Endothelial cell of umbilical vein (primary cell): Measurements from ENCODE around the gene UGT2A2. TPM values are rescaled to one million over a fixed set of nuclear protein-coding genes. Genes with fewer than 3 reads are reported as not detected.

Experiments
- BruUV-seq: library from RNA; stranded (reverse); fragments of 400-500 nt; replicated peaks from 2 replicates; lab custom pipeline; 2021; lab: Mats Ljungman, UMichigan
- CTCF ChIA-PET: fragments of 300-600, 350-600 bp; sonication (Branson Sonifier 250); formaldehyde crosslinking; loops from one replicate; lab custom pipeline; 2021; ENCODE audit warnings: antibody characterized with exemption, inconsistent platforms; lab: Charles Lee
- POLR2A ChIA-PET: fragments of 300-600, 350-600 bp; sonication (Branson Sonifier 250); formaldehyde crosslinking; loops from one replicate; lab custom pipeline; 2021; ENCODE audit warnings: antibody characterized with exemption, inconsistent platforms; lab: Charles Lee
- DNase-seq: peaks from one replicate; pipeline ENCODE4 v3.0.0-alpha.2; 2011; ENCODE audit warnings: low read depth, low spot score
- FAIRE-seq: peaks from 2 replicates; lab custom pipeline; 2011; peaks lifted over from hg19 to GRCh38; lab: Jason Lieb, UNC
- H2AFZ ChIP-seq: 2 replicates; pipeline ENCODE4 v1.6.0; 2012; ENCODE audit warnings: low read depth, low read length, control low read depth, inconsistent platforms
- H3K27ac ChIP-seq: 2 replicates; pipeline ENCODE4 v1.5.1; 2011; ENCODE audit warnings: low read depth, mild to moderate bottlenecking, control low read depth, low read length, moderate library complexity; ENCODE audit not compliant: insufficient read depth
- H3K27me3 ChIP-seq, 2 experiments: 2 replicates each; pipeline versions ENCODE4 v1.6.0 to v1.6.1; 2011; ENCODE audit warnings: low read length in 2 of 2, mixed read lengths in 1 of 2; ENCODE audit not compliant: control insufficient read depth in 2 of 2, insufficient read depth in 2 of 2
- H3K36me3 ChIP-seq, 2 experiments: 2 replicates in 1 of 2; 3 replicates in 1 of 2; pipeline ENCODE4 v1.5.1; 2011; ENCODE audit warnings: low read length in 2 of 2, mild to moderate bottlenecking in 1 of 2, moderate library complexity in 1 of 2; ENCODE audit not compliant: control insufficient read depth in 2 of 2, insufficient read depth in 2 of 2; ENCODE audit errors: extremely low read depth in 1 of 2
- H3K4me1 ChIP-seq: 3 replicates; pipeline ENCODE4 v1.5.1; 2011; ENCODE audit warnings: mild to moderate bottlenecking, low read length; ENCODE audit not compliant: control insufficient read depth, insufficient read depth; ENCODE audit errors: extremely low read depth
- H3K4me2 ChIP-seq: 2 replicates; pipeline ENCODE4 v1.6.1; 2011; ENCODE audit warnings: low read length, control low read depth, mixed read lengths; ENCODE audit not compliant: insufficient read depth
- H3K4me3 ChIP-seq, 3 experiments: fragments of 200-600 bp in 1 of 3; sonication (generic), shearing (Covaris generic) in 1 of 3; replicated peaks in 1 of 3; 2 replicates each; pipeline ENCODE4 v1.5.1; 2011 to 2016; ENCODE audit warnings: control low read depth in 3 of 3, low read length in 3 of 3, mild to moderate bottlenecking in 2 of 3, inconsistent platforms in 1 of 3, low read depth in 1 of 3, moderate library complexity in 1 of 3; ENCODE audit not compliant: insufficient read depth in 1 of 3
- H3K79me2 ChIP-seq: 2 replicates; pipeline ENCODE4 v1.6.0; 2012; ENCODE audit warnings: low read length, inconsistent platforms; ENCODE audit not compliant: control insufficient read depth, insufficient read depth
- H3K9ac ChIP-seq: replicated peaks from 2 replicates; pipeline ENCODE3; 2011; ENCODE audit warnings: low read length, control low read depth; ENCODE audit not compliant: insufficient read depth; ENCODE audit errors: extremely low read depth
- H3K9me1 ChIP-seq: replicated peaks from 3 replicates; pipeline ENCODE4 v1.6.0; 2011; ENCODE audit warnings: mild to moderate bottlenecking, low read length; ENCODE audit not compliant: control insufficient read depth, insufficient read depth; ENCODE audit errors: extremely low read depth
- H3K9me3 ChIP-seq: replicated peaks from 2 replicates; pipeline ENCODE4 v1.5.1; 2012; ENCODE audit warnings: low read length, inconsistent platforms; ENCODE audit not compliant: control insufficient read depth, insufficient read depth
- H4K20me1 ChIP-seq: replicated peaks from 2 replicates; pipeline ENCODE3; 2011; ENCODE audit warnings: mild to moderate bottlenecking, low read length; ENCODE audit not compliant: control insufficient read depth, insufficient read depth; ENCODE audit errors: extremely low read depth
- EZH2 ChIP-seq: IDR thresholded peaks from 2 replicates; pipeline ENCODE4 v1.6.1; 2012; ENCODE audit warnings: borderline replicate concordance, low read depth, mild to moderate bottlenecking, moderate library complexity, low read length, inconsistent platforms; ENCODE audit not compliant: severe bottlenecking
- FOS ChIP-seq: IDR thresholded peaks from 2 replicates; pipeline ENCODE4 v1.6.1; 2011; ENCODE audit warnings: mild to moderate bottlenecking, low read length, moderate library complexity, borderline replicate concordance; ENCODE audit not compliant: insufficient read depth
- GATA2 ChIP-seq: IDR thresholded peaks from 2 replicates; pipeline ENCODE4 v1.7.0; 2011; ENCODE audit warnings: low read depth, mild to moderate bottlenecking, moderate library complexity, mixed read lengths, low read length; ENCODE audit not compliant: insufficient read length, insufficient read depth
- JUN ChIP-seq: IDR thresholded peaks from 2 replicates; pipeline ENCODE4 v1.6.1; 2011; ENCODE audit warnings: borderline replicate concordance, low read depth; ENCODE audit not compliant: insufficient read length, insufficient read depth
- MYC ChIP-seq: IDR thresholded peaks from one replicate; pipeline ENCODE4 v1.6.1; 2011; ENCODE audit warnings: mild to moderate bottlenecking, low read depth, low read length
- POLR2A ChIP-seq: IDR thresholded peaks from 2 replicates; pipeline ENCODE4 v1.6.1; 2012; ENCODE audit warnings: low read depth, mild to moderate bottlenecking, control low read depth, low read length
- POLR2AphosphoS5 ChIP-seq: IDR thresholded peaks from 2 replicates; pipeline ENCODE4 v1.6.1; 2012; ENCODE audit warnings: low read depth, mild to moderate bottlenecking, control low read depth, low read length, moderate library complexity; ENCODE audit not compliant: insufficient read depth
- dilution Hi-C: fragments of 300-500 bp; cut with MboI; formaldehyde crosslinking; loops from one replicate; pipeline ENCODE4 v1.15.0; 2019; ENCODE audit warnings: low sequenced_read_pairs; ENCODE audit not compliant: extremely low pct_ligation_motif_present
- intact Hi-C: fragments of 100-400 bp; cut with micrococcal nuclease; formaldehyde crosslinking; loops from one replicate; pipeline ENCODE4 v1.10.0; 2022
- polyA plus RNA-seq, 4 experiments: library from polyadenylated mRNA; depleted of rRNA in 3 of 4; stranded (reverse) in 3 of 4; unstranded in 1 of 4; fragments of >200 nt; gene quantifications; 2 replicates each; pipeline versions ENCODE4 v1.2.1 to v1.2.3, GENCODE V29; 2011 to 2012; ENCODE audit warnings: missing spikeins in 1 of 4
- total RNA-seq: library from RNA; stranded (reverse); gene quantifications from 2 replicates; pipeline ENCODE4 v1.2.3, GENCODE V29; 2021
- TF ChIP-seq, protein P1 (sequence below), 2 donors: IDR thresholded peaks; 1 replicate in 1 of 2; 2 replicates in 1 of 2; pipeline ENCODE4 v1.5.1; 2011; ENCODE audit warnings: low read length in 2 of 2, mild to moderate bottlenecking in 2 of 2, moderate library complexity in 2 of 2, control low read depth in 1 of 2, inconsistent platforms in 1 of 2, low read depth in 1 of 2; ENCODE audit not compliant: insufficient read depth in 1 of 2; ENCODE audit errors: extremely low read depth in 1 of 2
- TF ChIP-seq, protein P2 (sequence below): IDR thresholded peaks from 2 replicates; pipeline ENCODE4 v1.6.1; 2011; ENCODE audit not compliant: insufficient read depth, insufficient read length

Gene UGT2A2
- total and polyA plus RNA-seq, 2 donors (not counting 3 experiments of a cell fraction or from before 2014, with no cell fraction given), result not detected

GRCh38 chr4:69642961-69643360 is 3.5 kb upstream of the UGT2A2 start:
- TF ChIP-seq JUN (no peak), POLR2A (no peak), POLR2AphosphoS5 (no peak), GATA2 (no peak), FOS (no peak), MYC (no peak), EZH2 (no peak)
- TF ChIP-seq, protein P1, sequence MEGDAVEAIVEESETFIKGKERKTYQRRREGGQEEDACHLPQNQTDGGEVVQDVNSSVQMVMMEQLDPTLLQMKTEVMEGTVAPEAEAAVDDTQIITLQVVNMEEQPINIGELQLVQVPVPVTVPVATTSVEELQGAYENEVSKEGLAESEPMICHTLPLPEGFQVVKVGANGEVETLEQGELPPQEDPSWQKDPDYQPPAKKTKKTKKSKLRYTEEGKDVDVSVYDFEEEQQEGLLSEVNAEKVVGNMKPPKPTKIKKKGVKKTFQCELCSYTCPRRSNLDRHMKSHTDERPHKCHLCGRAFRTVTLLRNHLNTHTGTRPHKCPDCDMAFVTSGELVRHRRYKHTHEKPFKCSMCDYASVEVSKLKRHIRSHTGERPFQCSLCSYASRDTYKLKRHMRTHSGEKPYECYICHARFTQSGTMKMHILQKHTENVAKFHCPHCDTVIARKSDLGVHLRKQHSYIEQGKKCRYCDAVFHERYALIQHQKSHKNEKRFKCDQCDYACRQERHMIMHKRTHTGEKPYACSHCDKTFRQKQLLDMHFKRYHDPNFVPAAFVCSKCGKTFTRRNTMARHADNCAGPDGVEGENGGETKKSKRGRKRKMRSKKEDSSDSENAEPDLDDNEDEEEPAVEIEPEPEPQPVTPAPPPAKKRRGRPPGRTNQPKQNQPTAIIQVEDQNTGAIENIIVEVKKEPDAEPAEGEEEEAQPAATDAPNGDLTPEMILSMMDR (IDR thresholded peaks at IDR 0.05; ENCODE audit: extremely low read depth in 1 of 2, insufficient read depth in 1 of 2, low read depth in 1 of 2, low read length in 2 of 2), result no peak
- TF ChIP-seq, protein P2, sequence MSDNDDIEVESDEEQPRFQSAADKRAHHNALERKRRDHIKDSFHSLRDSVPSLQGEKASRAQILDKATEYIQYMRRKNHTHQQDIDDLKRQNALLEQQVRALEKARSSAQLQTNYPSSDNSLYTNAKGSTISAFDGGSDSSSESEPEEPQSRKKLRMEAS, result no peak
- no peak for DNase-seq
- Histone ChIP-seq H4K20me1 (no peaks in the 10 kb centered on the region), H3K4me1 (no peaks in the 10 kb centered on the region), H3K79me2 (no peaks in the 10 kb centered on the region), H3K9me1 (no peaks in the 10 kb centered on the region), H3K9ac (no peak overlapping the region), H2AFZ (no peak overlapping the region), H3K9me3 (no peaks in the 10 kb centered on the region), H3K4me2 (no peak overlapping the region), H3K4me3 (no peak overlapping the region), H3K27me3 (no peaks in the 10 kb centered on the region), H3K27ac (no peak overlapping the region), H3K36me3 (no peaks in the 10 kb centered on the region)
- no peak for FAIRE-seq
- intact Hi-C loops (no loop called here), dilution Hi-C loops (no loop called here)
- ChIA-PET POLR2A (no interaction called here), CTCF (no interaction called here)
- no TSS peak for BruUV-seq
